Fibroblast of mammary gland (primary cell): ENCODE results near the gene HS3ST3A1.

ENCODE experiments used
- DNase-seq: peaks from one replicate; pipeline ENCODE4 v3.0.0-alpha.2; 2010; ENCODE audit warnings: low read depth
- H3K4me3 ChIP-seq: 2 replicates; pipeline ENCODE4 v1.5.1; 2011; ENCODE audit warnings: low read depth, mild to moderate bottlenecking, low read length, moderate library complexity; ENCODE audit not compliant: control insufficient read depth
- TF ChIP-seq, protein P1 (sequence below): conservative IDR thresholded peaks from 2 replicates; pipeline ENCODE4 v1.5.1; 2011; ENCODE audit warnings: low read depth, low read length, inconsistent platforms; ENCODE audit not compliant: control insufficient read depth, insufficient read depth

HS3ST3A1 gene

DNA sequence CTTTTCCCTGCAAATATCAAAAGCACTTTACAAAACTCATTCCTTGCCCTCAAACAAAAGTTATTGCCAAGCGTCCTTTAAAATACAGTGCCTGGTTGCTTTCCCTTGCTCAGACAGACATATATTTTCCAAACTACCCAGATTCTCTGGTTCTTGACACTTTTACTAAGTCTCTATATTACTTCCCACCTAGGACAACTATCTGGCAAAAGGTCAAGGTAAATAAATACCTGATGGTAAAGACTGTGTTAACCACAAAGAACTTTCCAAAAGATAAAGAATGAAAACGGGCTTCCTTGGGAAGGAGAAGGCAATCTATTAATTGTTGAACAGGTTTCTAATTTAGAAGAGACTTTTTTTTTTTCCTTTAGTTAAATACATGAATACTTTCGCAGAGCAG, 1.9 kb downstream of the HS3ST3A1 start:
- DNase-seq = no peak
- TF ChIP-seq, protein P1, sequence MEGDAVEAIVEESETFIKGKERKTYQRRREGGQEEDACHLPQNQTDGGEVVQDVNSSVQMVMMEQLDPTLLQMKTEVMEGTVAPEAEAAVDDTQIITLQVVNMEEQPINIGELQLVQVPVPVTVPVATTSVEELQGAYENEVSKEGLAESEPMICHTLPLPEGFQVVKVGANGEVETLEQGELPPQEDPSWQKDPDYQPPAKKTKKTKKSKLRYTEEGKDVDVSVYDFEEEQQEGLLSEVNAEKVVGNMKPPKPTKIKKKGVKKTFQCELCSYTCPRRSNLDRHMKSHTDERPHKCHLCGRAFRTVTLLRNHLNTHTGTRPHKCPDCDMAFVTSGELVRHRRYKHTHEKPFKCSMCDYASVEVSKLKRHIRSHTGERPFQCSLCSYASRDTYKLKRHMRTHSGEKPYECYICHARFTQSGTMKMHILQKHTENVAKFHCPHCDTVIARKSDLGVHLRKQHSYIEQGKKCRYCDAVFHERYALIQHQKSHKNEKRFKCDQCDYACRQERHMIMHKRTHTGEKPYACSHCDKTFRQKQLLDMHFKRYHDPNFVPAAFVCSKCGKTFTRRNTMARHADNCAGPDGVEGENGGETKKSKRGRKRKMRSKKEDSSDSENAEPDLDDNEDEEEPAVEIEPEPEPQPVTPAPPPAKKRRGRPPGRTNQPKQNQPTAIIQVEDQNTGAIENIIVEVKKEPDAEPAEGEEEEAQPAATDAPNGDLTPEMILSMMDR = no peak
- peak overlapping the region; percentile 90 for H3K4me3 ChIP-seq

DNA sequence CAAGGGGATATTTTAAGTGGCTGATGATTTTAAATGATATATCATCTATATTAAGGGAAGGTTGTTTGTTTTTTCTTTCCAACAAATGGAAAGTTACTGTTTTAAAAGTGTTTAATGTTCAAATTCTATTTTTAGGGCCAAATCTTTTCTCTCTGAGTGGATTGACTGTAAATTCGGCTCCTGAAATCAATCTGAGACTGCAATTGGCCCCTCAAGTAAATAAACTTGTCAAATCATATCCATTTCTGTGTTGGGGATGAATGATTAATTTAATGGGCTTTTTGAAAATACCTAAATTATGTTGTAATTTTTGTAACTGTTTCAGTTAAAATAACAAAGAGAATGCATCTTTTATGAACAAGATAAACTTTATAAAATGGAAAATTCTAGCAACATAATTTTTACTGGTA, 2.6 kb downstream of the HS3ST3A1 start:
- H3K4me3 ChIP-seq = peak overlapping the region; percentile 90
- DNase-seq = no peak
- TF ChIP-seq, protein P1 = no peak

DNA sequence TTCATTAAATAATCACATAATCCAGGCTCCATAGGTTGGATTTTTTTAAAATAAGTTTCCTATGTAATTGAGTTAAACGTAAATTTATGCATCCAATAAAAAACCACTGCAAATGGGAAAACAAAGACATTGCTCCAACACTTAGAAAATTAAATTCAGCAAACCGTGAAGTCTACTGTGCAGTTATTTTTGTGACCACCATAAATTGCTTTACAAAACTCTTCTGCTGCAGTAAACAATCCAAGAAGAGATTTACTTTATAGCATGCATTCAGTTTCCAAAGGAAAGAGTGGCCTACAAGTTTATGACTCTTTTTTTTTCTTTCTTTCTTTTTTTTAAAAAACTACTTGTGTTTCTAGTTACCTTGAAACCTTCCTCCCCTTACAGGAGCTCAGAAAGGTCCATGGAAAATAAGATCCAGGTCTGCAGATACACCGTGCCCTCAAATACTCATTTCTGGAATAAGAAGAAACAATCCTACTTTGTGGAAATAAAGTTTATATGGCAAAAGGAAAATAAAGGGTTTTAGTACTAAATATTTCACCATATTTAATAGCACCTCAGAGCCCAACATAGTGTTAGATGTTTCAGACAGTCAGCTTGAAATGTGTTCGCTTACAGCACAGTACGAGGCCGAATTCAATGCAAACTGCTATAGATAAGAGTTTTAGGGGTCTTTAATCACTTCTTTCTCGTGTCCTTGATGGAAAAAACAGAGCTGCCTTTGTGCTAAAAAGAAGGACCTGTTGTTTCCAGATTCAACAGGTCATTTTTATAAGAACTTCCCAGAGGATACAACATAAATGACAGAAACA, 3.2 kb downstream of the HS3ST3A1 start:
- TF ChIP-seq, protein P1 = no peak
- peak overlapping the region; percentile 90 for H3K4me3 ChIP-seq
- no peak for DNase-seq

DNA sequence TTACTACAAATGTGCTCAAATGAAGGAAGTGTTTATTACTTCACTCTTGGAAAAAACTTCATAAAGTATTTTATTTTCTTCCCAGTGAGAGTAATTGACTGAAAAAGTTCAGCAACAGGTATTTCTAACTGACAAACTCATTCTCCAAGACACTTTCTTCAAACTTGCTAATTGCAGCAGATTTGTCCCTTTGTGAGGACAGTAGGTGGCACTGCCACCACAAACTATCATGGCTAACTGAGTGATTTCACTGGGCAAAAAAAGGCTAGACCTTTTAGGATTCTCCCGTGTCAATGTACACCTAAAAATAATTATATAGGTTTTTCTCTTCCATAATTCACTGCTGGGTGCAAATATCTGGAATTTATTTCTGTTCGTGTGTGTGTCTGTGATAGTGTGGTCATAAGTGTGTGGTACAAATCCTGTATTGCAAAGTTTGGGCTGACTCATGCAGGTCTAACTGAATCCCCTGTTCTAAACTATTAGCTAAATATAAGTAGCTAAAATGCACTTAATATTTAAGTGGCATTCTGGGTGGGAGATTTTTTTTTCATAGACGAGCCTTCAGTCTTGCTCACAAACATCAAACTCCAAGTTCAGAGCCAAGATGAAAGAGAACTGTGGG, 3.9 kb downstream of the HS3ST3A1 start:
- TF ChIP-seq, protein P1 = peak; percentile 69
- peak; percentile 75 for DNase-seq
- peak overlapping the region; percentile 90 for H3K4me3 ChIP-seq

DNA sequence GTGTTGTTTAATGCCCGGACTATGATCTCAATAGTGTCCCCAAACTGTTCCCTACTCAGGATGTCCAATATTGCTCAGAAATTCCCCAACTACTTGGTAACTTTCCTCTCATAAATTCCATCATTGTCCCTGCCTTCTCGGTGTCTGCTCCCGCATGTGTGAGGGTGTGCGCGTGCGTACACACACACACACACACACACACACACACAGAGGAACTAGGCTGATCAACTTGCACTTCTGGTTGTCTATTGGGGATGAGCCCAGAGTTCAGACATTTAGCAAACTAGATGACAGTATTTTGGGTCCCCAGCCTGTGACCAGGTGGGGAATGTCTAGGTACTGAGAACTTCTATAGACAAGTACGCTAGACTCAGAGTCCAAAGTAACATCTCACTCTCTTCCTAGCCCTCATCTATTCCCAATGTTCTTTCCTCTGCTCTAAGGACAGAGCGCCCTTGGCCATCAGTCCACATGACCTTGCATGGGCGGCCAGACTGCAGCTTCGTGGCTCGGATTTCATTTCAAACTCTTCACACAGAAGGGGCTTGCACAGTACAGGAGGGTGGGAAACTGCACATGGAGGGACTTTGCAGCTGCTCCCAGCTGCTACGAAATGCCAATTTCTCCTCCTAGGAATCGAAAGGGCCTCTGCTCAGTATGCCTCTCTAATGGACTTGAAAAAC, 5.3 kb downstream of the HS3ST3A1 start:
- TF ChIP-seq, protein P1 = no peak
- no peak for DNase-seq
- H3K4me3 ChIP-seq = peak overlapping the region; percentile 5

DNA sequence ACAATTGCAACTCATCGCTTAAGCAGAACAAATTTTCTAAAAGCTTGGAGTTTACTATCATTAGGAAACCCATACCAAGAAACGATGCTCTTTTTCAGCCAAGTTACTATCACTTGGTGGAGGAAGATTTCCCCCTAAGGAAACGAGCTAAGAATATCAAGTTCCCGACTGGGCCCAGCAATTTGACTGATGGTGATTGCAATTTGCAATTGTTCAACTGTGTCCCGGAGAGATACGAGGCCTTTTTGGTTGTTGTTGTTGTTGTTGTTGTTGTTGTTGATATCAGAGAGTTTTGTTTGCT, 6.2 kb downstream of the HS3ST3A1 start:
- no peak overlapping the region for H3K4me3 ChIP-seq
- no peak for DNase-seq
- TF ChIP-seq, protein P1 = no peak
